ENCODE data around the gene AAK1.
"Not testable (repeated sequence)": the region's sequence is repeated elsewhere in the genome, so short reads cannot be mapped to it uniquely, and the experiment has no call there.

AAK1 gene

DNA sequence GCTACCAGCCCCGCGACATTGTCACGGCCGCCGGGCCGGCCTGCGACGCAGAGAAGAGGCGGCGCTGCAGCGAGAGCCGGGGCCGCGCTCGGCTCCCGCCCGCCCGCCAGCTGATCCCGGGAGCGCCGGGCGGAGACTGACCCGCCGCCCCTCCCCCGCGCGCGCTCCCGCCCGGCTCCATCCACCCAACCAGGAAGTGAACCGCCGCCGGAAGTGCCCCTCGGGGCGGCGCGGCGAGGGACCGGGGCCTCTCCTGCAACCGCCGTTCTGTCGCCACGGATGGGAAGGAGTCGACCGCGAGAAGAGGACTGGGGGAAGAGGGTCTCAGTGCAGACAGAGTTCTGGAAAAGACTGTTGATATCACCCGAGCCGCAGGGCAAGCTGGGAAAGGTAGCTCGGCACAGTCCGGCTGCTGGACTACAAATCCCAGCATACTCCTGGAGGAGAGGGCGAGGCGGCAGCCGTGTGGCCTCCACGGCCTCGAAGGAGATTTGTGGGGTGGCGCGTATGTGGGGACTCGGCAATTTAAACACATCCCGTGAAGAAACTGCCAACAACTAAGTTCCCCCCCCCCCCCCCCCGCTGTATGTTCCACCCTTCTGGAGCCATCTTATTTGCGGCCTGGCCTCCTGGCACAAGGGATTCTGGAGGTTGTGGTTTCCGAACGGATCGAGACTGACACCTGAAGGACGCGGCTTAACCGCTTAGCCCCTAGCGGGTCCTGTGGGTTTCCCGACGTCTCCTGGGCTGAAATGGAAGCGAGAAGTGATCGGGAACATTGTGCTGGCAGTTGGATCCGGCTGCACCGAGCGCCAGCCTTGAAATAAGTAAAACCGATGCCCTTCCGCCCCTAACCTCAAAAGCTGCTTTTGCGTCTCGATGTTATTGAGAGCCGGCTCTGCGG lies at the start of gene AAK1:
Gene AAK1 (minus strand): TSS at position 138 of the 904 bp plus-strand sequence. CDS start 699 bp downstream, outside the sequence.
- peak; percentile 56 to 59 for DNase-seq (ENCODE audit: low read depth in 2 of 2)

DNA sequence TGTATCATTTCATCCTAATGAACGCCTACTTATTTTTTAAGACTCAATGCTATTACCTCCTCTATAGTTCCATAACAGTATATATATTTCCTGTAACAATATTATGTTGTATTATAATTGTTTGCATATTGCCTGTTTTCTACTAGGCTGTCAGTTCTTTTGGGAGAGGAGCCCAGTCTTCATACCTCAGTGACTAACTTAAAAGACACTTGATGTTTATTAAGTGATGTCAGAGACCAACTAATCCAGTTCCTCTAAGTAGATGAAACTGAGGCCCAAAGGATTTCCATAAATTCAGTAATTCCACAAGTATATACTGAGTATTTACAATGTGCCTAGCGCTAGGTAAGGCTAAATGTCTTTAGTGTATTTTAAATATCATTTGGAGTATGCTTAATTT lies 48.9 kb upstream of the AAK1 start:
- no peak for DNase-seq (ENCODE audit: low read depth in 2 of 2)

DNA sequence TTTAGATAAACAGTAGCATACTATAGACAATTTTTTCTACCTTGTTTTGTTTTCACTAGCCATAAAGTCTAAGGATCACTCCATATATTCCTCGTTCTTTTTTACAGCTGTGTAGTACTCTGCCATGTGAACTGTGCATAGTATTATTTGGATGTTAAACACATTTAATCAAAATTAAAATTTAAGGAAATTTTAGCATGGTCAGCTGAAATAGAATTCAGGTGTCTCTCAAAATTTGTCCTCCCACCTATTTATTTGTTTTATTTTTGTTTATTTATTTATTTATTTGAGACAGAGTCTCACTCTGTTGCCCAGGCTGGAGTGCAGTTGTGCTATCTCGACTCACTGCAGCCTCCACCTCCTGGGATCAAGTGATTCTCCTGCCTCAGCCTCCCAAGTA lies 46.4 kb upstream of the AAK1 start:
- DNase-seq (ENCODE audit: low read depth in 2 of 2) = no peak

DNA sequence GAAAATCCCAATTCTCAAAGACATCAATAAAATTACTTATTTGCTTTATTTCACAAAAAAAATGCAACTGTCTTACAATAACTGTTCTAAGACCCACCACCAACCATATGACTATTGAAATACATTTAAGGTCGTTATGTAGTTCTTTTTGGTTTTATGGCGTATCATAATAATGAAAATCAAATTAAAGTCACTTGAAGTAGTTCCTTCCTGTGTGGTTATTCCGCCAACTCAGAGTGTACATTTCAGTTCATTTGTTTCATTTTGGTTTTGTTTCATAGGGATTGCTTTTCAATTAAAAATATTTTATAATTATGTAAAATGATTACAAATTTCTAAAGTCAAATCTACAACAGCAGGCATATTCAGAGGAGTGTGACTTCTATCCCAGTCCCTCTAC lies 45.9 kb upstream of the AAK1 start:
- DNase-seq (ENCODE audit: low read depth in 2 of 2) = no peak

DNA sequence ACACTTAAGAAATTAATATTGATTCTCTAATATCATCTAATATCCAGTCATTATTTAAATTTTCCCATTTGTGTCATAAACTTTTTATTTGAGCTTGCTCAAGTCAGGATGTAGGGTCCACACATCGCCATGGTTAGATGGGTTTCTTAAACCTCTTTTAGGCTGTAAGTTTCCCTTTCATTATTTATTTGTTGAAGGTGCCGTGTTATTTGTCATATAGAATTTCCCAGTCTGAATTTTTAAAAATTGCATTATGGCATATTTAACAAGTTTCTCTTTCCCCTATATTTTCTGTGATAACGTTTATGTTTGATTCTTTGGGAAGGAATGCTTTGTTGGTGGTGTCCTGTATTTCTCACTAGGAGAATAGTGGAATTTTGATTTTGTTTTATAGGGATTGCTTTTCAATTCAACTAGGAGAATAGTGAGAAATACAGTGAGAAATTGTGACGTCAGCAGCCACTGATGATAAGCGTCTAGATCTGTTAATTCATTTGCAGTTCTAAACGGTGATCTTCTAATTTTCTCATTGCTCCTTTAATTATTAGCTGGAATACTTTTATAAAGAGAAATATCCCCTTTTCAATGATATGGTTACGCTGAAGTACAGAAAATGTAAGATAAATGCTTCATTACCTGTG lies 44.6 kb upstream of the AAK1 start:
- DNase-seq (ENCODE audit: low read depth in 2 of 2) = no peak

DNA sequence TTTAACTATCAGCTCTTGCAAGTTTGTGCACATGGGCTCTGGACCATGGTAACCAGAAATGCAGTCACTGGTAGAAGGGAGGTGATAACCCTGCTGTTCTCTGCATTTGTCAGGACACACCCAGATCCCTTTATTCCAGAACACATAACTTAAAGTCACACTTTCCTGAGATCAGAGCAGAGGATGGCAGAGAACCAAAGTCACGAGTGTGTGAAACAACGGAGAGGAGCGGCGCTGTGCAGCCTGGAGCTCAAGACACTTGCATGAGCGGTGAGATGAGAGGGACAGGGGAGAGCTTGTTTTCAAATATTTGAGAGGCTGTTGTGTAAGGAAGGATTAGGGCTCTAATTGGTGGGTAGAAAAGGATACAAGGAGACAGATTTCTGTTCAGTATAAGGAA lies 43.3 kb upstream of the AAK1 start:
- no peak for DNase-seq (ENCODE audit: low read depth in 2 of 2)

DNA sequence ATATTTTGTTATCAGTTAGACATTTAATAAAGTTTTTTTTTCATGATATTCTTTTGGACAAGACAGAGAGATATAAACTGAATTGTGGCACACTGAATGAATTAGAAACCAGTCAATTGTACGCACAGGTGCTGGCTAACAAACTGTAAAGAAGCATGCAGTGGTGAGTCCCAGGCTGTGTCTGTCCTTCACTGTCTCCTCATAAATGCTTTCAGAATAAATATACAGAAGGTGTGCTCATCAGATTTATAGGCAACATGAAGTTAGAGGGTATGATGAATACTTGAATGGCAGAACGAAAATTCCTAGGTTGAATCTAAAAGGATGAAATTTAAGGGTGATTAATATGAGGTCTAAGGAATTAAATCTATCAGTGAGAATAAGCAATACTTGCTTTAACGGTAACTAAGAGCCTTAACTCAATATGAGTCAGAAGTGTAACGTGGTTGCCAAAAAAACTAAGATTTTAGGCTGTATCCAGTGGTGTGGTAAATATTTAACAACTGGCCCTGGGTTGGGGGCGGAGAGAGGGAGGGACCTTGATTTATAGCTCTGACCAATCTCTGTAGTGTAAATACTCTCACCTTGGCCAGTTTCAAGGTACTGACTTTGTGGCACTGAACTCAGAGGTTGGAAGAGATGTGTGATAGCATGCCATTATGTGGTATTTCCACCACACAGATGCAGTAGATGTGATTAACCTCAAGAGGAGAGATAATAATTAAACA lies 41.9 kb upstream of the AAK1 start:
- peak in 1 of 2 donors; percentile 2 for DNase-seq (ENCODE audit: low read depth in 2 of 2)

DNA sequence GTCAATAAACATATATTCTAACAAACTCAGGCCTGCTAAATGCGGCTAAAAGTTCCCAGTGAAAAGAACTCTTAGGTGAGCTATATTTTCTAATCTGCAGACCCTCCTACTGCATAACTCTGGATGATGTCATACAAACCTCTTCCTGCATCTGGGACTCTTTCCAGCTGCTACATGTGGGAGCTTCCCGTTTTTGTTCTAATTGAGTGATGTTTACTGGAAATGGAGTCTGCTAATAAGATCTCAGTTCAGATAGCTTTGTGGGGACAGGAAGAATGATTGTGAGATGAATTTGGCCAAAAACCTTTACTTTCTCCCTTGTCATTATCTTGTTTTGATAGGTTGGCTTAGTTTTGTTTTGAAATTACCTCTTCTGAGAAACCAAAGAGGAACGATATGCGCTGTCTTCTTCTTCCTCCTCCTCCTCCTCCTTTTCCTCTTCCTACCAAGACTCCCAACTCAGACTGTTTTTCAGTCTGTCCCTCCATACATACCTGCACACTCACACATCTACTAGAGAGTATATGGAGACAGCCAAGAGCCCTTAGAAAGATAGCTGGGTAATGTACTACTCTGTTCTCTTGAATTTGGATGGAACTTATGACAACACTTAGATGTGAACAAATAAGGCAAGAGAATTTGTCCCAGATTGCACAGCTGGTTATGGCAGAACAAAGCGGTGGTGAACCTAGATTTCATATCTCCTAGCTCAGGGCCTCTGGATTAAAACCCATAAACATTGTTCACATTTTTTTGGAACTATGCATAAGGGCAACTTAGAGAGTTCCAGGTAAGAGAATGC lies 39.8 kb upstream of the AAK1 start:
- no peak for DNase-seq (ENCODE audit: low read depth in 2 of 2)

DNA sequence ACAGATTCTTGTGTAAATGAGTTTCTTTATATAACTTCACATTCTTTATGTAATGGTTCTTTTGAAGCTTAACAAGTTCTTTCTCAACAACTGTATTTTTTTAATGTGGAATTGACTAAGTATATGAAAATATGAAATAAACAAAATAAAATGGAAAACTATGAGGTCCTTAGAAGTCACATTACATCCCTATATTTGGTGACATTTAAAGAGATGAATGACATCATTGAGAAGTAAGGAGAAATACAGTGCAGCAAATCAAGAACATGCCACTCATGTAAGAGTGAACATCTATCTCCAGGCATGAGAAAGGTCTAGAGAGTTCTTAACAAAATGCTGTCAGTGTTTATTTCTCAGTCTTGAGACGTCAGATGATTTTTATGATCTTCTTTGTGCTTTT lies 39.0 kb upstream of the AAK1 start:
- no peak for DNase-seq (ENCODE audit: low read depth in 2 of 2)

DNA sequence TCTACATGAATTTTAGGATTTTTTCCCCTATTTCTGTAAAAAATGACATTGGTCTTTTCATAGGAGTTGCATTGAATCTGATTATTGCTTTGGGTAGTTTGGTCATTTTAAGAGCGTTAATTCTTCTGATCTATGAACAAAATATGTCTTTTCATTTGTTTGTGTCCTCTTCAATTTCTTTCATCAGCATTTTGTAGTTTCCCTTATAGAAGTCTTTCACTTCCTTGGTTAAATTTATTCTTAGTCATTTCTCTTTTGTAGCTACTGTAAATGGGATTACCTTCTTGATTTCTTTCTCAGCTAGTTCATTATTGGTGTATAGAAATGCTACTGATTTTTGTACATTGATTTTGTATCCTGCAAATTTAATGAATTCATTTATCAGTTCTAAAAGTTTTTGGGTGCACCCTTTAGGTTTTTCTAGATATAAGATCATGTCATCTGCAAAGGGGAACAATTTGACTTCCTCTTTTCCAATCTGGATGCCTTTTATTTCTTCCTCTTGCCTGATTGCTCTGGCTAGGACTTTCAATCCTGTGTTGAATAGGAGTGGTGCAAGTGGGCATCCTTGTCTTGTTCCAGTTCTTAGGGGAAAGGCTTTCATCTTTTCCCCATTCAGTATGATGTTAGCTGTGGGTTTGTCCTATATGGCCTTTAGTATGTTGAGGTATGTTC lies 36.6 kb upstream of the AAK1 start:
- DNase-seq (ENCODE audit: low read depth in 2 of 2) = no peak

DNA sequence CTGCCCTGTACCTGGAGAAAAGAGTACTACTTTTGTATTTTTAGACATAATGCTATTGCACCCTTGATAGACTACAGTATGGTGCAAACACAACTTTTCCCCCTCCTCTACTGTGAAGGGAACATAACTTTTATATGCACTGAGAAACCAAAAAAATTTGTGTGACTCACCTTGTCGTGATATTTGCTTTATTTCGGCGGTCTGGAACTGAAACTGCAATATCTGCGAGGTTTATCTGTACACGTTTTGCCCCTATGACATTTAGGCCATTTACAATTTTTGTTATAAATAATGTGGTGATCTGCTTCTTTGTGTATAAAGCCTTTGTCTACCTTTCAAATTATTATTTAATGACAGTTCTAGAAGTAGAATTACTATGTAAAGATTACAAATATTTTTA lies 34.4 kb upstream of the AAK1 start:
- no peak for DNase-seq (ENCODE audit: low read depth in 2 of 2)

DNA sequence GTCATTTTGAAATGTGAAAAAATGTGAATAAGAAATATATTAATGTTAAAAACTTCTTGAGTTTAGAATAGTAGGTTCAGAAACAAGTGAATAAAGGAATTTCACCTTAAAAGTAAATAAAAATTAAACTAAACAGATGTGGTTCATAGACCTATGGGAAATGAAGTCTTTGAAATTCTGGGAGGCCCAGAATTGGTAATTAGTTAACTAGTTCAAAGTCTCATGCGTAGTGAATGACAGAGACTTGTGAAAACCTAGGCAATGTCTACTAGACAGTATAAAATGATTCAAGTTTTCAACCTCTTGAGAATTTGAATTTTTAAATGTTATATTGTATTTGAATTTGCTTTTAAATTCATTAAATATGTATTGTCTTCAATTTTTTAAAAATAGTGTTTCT lies 32.6 kb upstream of the AAK1 start:
- no peak for DNase-seq (ENCODE audit: low read depth in 2 of 2)

DNA sequence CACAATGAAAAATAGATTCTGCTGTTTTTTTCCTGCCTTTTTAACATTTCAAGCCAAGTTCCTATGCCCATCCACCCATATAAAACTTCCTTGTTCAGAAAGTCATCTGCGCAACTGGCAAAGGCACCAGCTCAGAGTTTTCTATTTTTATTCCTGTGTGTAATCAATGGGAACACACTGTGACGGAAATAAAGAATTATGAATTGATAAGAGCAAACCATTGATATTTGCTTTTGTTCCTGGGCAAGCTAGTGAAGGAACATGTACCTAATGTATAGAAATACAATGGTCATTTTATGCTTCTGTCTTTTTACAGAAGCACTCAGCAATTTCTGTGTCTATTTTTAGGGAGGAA lies 30.8 kb upstream of the AAK1 start:
- no peak for DNase-seq (ENCODE audit: low read depth in 2 of 2)

DNA sequence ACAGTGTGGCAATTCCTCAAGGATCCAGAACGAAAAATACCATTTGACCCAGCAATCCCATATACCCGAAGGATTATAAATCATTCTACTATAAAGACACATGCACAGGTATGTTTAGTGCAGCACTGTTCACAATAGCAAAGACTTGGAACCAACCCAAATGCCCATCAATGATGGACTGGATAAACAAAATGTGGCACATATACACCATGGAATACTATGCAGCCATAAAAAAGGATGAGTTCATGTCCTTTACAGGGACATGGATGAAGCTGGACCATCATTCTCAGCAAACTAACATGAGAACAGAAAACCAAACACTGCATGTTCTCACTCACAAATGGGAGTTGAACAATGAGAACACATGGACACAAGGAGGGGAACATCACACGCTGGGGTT lies 29.6 kb upstream of the AAK1 start:
- DNase-seq (ENCODE audit: low read depth in 2 of 2) = not testable (repeated sequence)

DNA sequence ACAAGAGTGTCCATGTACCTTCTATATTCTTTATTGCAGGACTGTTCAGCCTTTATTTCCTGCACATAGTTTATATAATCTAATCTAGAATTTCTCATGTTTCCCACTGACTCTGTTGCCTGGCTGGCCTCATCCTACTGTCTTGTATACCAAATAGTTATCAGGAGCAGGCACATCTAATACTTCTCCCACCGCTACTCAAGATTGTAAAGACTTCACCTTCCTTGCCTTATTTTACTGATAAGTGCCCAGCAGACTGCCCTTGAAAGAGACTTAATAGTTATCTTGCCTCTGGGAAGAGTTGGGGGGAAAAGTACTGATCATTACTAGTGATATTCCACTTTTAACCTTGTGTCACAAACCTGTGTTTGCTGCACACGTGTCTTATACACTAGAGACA lies 26.1 kb upstream of the AAK1 start:
- DNase-seq (ENCODE audit: low read depth in 2 of 2) = no peak

DNA sequence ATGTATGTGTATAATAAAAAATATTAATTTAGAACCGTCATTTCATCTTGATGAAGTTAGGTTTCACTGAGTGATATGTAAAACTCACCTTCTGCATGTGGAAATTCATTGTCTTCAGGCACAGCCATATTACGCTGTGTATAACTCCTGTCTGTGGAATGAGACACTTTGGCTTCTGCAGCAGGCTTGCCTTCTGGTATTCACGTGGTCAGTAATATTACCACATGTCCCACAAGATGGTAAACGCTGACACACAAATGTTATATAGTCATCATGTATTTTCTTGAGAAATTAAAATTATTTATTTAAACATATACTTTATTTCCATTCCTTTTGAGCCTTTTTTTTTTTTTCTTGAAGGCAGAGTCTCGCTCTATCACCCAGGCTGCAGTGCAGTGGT lies 25.1 kb upstream of the AAK1 start:
- DNase-seq (ENCODE audit: low read depth in 2 of 2) = no peak

DNA sequence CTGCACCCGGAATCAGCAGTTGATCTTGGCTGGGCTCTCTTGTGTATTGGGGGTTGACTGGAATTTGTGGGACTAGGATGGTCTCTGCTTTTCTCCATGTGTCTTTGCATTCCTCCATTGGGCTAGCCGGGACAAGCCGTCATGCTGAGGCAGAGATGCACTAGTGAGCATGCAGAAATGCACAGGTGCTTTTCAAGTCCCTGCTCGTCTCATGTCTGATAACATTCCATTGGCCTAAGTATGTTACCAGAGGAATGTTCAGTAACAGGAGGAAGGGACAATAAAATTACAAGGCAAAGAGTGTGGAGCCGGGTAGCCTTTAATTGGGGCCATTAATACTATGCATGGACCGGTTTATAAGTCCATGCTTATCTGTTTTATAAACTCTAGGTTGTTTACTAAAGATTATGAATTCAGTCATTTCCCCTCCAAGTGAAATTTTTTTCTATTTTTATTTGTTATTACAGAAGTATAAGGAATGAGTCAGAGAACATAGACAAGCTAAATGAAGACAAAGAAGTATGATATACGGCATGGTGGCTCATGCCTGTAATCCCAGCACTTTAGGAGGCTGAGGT lies 24.4 kb upstream of the AAK1 start:
- DNase-seq (ENCODE audit: low read depth in 2 of 2) = no peak

DNA sequence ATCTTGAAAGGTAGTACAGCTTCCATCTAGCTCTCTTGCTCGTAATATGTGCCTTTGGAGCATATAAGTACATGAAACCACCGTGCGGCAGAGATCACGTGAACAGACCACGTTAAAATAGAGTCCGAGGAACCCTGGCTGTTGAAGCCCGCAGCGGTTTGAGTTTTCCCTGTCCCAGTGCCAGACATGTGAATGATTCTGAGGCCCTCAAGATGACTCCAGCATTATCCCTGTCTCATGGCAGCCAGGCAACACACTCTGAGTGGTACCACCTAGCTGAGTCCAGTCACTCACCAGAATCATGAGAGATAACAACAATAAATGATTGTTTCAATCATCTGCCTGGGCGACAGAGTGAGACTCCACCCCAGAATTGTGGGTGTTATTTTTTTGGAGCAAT lies 21.6 kb upstream of the AAK1 start:
- no peak for DNase-seq (ENCODE audit: low read depth in 2 of 2)

DNA sequence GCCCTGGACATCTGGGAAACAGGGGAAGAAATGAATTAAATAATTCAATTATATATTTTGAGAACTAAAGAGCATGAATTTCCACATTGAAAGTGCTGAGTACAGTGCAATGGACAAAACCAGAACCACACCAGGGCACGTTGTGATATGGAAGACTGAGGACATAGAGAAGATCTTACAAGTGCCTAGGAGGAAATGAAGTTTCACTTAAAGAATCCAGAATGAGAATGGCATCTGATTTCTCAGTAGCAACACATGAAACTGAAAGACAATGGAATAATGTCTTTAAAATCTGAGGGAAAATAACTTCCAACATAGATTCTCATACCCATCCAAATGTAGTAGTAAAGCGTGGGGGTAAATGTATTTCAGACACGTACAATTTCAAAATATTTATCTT lies 20.3 kb upstream of the AAK1 start:
- no peak for DNase-seq (ENCODE audit: low read depth in 2 of 2)

DNA sequence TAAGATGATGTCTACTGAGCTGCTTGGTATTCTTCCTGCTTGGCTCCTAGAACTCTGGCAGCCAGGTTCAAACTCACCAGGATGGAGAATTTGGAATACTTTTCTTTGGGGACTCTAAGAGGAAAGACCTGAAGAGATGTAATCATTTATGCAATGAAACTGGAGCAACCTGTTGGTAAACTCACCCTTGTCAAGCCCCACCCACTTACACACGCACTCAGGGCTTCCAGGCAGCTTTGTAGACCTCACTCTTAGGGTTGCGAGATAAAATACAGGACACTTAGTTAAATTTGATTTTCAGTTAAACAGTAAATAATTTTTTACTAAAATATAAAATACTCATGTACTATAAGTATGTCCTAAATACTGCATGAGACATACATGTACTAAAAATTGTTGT lies 19.0 kb upstream of the AAK1 start:
- not testable (repeated sequence) for DNase-seq (ENCODE audit: low read depth in 2 of 2)

DNA sequence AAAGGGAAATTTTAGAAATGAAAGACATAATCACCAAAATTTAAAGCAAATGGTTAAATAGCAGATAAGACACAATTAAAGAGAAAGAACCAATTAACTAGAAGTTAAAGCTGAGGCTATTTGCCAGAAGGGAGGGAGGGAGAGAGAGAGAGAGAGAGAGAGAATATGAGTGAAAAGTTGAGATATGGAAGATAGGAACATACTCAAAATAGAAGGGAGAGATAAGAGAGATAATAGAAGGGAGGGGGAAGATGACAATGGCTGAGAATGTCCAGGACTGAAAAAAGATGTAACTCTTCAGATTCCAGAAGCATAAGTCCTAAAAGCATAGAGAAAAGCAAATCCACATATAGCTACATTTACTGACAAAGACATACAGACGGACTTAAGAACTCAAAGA lies 17.1 kb upstream of the AAK1 start:
- DNase-seq (ENCODE audit: low read depth in 2 of 2) = no peak

All from stimulated activated CD8-positive, alpha-beta memory T cell treated with anti-CD3 and anti-CD28 coated beads, Interleukin-7, amount 100 ng/mL, for 1 hour (primary cell).